A549 treated with RU486 at 1 μM for 4 hours (cell line): ENCODE data around the gene SSX4B. TPM values are rescaled to one million over a fixed set of nuclear protein-coding genes. Genes with fewer than 3 reads are reported as not detected.

Experiments
- total RNA-seq: library from RNA; stranded (reverse); fragments of 200-300 nt; extraction: Qiagen RNA extraction; gene quantifications from 5 replicates; pipeline ENCODE4 v1.2.3, GENCODE V29; 2022; ENCODE audit warnings: low read depth

Gene SSX4B, protein sequence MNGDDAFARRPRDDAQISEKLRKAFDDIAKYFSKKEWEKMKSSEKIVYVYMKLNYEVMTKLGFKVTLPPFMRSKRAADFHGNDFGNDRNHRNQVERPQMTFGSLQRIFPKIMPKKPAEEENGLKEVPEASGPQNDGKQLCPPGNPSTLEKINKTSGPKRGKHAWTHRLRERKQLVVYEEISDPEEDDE
- not detected in 5 replicates for total RNA-seq

GRCh38 chrX:48411860-48412259, at the start of gene SSX4B:
Gene SSX4B, minus strand, starts transcription at chrX:48411960. Its CDS starts 588 bp downstream, at chrX:48411372.

GRCh38 chrX:48383239-48383638, 28.5 kb downstream of the SSX4B start, which contains the start of gene SSX4:
Gene SSX4, plus strand, starts transcription at chrX:48383539. Its CDS starts 515 bp downstream, at chrX:48384054.

DNA sequence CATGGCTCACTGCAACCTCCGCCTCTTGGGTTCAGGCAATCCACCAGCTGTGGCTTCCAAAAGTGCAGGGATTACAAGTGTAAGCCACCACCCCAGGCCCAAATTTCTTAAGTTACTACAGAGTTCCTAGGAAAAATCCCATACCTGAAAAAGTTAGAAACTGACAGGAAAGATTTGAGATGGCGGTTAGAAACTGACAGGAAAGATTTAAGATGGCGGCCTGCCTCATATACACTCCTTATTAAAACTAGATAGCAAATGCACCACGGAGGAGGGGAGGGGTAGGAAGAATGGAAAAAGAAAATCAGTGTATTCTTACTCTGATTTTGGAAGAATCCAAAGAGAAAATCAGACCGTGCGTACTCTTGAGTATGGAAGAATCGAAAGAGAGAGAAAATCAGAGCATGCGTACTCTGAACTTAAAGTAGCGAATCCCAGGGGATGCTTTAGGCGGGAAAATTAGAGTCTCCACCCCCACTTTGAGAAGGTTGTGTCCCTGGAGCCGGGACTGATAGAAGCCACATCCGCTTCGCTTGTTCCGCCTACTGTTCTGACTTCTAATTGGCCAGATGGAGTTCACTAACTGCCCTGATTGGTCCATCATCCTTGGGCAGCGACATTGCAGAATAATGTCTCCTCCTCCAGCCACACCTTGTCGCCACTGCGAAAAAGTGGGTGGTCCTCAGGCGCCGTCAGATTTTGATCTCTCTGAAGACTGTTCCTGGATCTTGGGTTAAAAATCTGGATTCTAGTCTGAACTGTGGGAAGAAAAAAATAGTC, 55.3 kb downstream of the SSX4B start, which contains the start of gene SSX3:
SSX3 (minus strand) TSS at position 389 of the 780 bp plus-strand sequence. CDS start 1,454 bp downstream, outside the sequence.

Other genes with a start within 250 kb of the SSX4B start
- gene SSX5, start 215.2 kb downstream of the SSX4B start, total RNA-seq, result not detected in 5 replicates
- not detected in 5 replicates for gene SSX1, start 156.6 kb downstream of the SSX4B start, total RNA-seq
- not detected in 5 replicates for gene SSX3, start 55.3 kb downstream of the SSX4B start, total RNA-seq
- not detected in 5 replicates for gene SSX4, start 28.4 kb downstream of the SSX4B start, total RNA-seq
- gene SLC38A5, start 58.3 kb upstream of the SSX4B start, total RNA-seq, result 0.10 to 0.79 TPM (median 0.25 TPM) in 4 of 5 replicates, not detected in the other
- gene FTSJ1, start 64.2 kb upstream of the SSX4B start, total RNA-seq, result 65.7 to 71.0 TPM (median 67.6 TPM) in 5 replicates
- 13.8 to 17.4 TPM (median 15.7 TPM) in 5 replicates for gene PORCN, start 97.0 kb upstream of the SSX4B start, total RNA-seq
- 111 to 157 TPM (median 145 TPM) in 5 replicates for gene EBP, start 109.8 kb upstream of the SSX4B start, total RNA-seq
- gene TBC1D25, start 127.8 kb upstream of the SSX4B start, total RNA-seq, result 9.3 to 11.1 TPM (median 10.6 TPM) in 5 replicates
- gene RBM3, start 162.5 kb upstream of the SSX4B start, total RNA-seq, result 305 to 526 TPM (median 363 TPM) in 5 replicates
- gene WDR13, start 185.5 kb upstream of the SSX4B start, total RNA-seq, result 49.7 to 77.7 TPM (median 74.4 TPM) in 5 replicates